Measurements from ENCODE around the gene DNAH2. TPM values are rescaled to one million over a fixed set of nuclear protein-coding genes. Genes with fewer than 3 reads are reported as not detected.

DNAH2 gene
- total and polyA plus RNA-seq, 2 donors (not counting 3 experiments of a cell fraction or from before 2014, with no cell fraction given) = 0.10 to 0.11 TPM

DNA sequence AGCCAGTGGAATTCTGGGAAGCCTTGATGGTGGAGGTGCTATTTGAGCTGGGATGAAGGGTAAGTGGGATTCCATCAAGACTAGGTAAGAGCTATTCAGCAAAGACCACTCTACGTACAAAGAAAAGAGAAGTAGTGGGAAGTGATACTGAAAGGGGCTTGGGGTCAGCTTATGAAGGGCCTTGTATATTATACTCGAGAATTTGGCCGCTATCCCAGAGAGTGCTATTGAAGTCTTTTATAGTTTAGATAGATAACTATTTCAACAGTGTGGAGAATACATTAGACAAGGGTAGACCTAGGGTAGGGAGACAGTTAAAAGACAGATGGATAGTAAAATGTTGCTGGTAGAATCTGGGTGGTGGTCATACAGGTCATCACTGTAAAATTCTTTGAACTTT, 10.3 kb downstream of the DNAH2 start:
- Histone ChIP-seq H3K79me2 (ENCODE audit: control insufficient read depth, insufficient read depth, low read length) (no peaks in the 10 kb centered on the region), H4K20me1 (replicated peaks; ENCODE audit: control insufficient read depth, extremely low read depth, insufficient read depth, low read length) (no peaks in the 10 kb centered on the region), H3K27ac (ENCODE audit: insufficient read depth, low read depth, low read length) (no peak overlapping the region), H3K9me3 (replicated peaks; ENCODE audit: control insufficient read depth, insufficient read depth, low read length) (no peaks in the 10 kb centered on the region), H3K27me3 (ENCODE audit: control insufficient read depth in 2 of 2, insufficient read depth in 2 of 2, low read length in 2 of 2) (peaks cover 2 to 15% of the 10 kb centered on the region in 2 experiments), H3K4me1 (ENCODE audit: control insufficient read depth, extremely low read depth, insufficient read depth, low read length) (no peaks in the 10 kb centered on the region), H2AFZ (ENCODE audit: low read depth, low read length) (no peak overlapping the region), H3K4me3 (replicated peaks in 1 of 3; ENCODE audit: insufficient read depth in 1 of 3, low read depth in 1 of 3, low read length in 3 of 3) (no peak overlapping the region), H3K9ac (replicated peaks; ENCODE audit: extremely low read depth, insufficient read depth, low read length) (no peak overlapping the region), H3K4me2 (ENCODE audit: insufficient read depth, low read length) (no peak overlapping the region), H3K9me1 (replicated peaks; ENCODE audit: control insufficient read depth, extremely low read depth, insufficient read depth, low read length) (no peaks in the 10 kb centered on the region), H3K36me3 (ENCODE audit: control insufficient read depth in 2 of 2, extremely low read depth in 1 of 2, insufficient read depth in 2 of 2, low read length in 2 of 2) (no peaks in the 10 kb centered on the region)
- dilution Hi-C loops (cut with MboI; ENCODE audit: extremely low pct_ligation_motif_present, low sequenced_read_pairs) = no loop called here
- no peak for FAIRE-seq
- intact Hi-C loops (cut with micrococcal nuclease) = no loop called here
- CTCF ChIA-PET = interaction anchor here (0.6 to 0.8 kb wide), 2 partner anchors 11 to 324 kb away, joined by 3 to 4 read pairs; partner anchors contain the start of gene TMEM256
- no peak for TF ChIP-seq MYC (IDR thresholded peaks at IDR 0.05; ENCODE audit: low read depth, low read length)
- TF ChIP-seq EZH2 (IDR thresholded peaks at IDR 0.05; ENCODE audit: borderline replicate concordance, low read depth, low read length, severe bottlenecking) = no peak
- TF ChIP-seq, protein P1, sequence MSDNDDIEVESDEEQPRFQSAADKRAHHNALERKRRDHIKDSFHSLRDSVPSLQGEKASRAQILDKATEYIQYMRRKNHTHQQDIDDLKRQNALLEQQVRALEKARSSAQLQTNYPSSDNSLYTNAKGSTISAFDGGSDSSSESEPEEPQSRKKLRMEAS (IDR thresholded peaks at IDR 0.05; ENCODE audit: insufficient read depth, insufficient read length) = no peak
- no peak for TF ChIP-seq GATA2 (IDR thresholded peaks at IDR 0.05; ENCODE audit: insufficient read depth, insufficient read length, low read depth, low read length)
- no peak for TF ChIP-seq POLR2AphosphoS5 (IDR thresholded peaks at IDR 0.05; ENCODE audit: insufficient read depth, low read depth, low read length)
- no peak for TF ChIP-seq POLR2A (IDR thresholded peaks at IDR 0.05; ENCODE audit: low read depth, low read length)
- TF ChIP-seq JUN (IDR thresholded peaks at IDR 0.05; ENCODE audit: borderline replicate concordance, insufficient read depth, insufficient read length, low read depth) = no peak
- no peak for TF ChIP-seq FOS (IDR thresholded peaks at IDR 0.05; ENCODE audit: borderline replicate concordance, insufficient read depth, low read length)
- TF ChIP-seq, protein P2, sequence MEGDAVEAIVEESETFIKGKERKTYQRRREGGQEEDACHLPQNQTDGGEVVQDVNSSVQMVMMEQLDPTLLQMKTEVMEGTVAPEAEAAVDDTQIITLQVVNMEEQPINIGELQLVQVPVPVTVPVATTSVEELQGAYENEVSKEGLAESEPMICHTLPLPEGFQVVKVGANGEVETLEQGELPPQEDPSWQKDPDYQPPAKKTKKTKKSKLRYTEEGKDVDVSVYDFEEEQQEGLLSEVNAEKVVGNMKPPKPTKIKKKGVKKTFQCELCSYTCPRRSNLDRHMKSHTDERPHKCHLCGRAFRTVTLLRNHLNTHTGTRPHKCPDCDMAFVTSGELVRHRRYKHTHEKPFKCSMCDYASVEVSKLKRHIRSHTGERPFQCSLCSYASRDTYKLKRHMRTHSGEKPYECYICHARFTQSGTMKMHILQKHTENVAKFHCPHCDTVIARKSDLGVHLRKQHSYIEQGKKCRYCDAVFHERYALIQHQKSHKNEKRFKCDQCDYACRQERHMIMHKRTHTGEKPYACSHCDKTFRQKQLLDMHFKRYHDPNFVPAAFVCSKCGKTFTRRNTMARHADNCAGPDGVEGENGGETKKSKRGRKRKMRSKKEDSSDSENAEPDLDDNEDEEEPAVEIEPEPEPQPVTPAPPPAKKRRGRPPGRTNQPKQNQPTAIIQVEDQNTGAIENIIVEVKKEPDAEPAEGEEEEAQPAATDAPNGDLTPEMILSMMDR (IDR thresholded peaks at IDR 0.05; ENCODE audit: extremely low read depth in 1 of 2, insufficient read depth in 1 of 2, low read depth in 1 of 2, low read length in 2 of 2) = no peak
- POLR2A ChIA-PET = no interaction called here
- BruUV-seq (replicated peaks) = no TSS peak
- DNase-seq (ENCODE audit: low read depth, low spot score) = no peak
